Endothelial cell of umbilical vein (primary cell): ENCODE data around the gene RTL10. TPM values are rescaled to one million over a fixed set of nuclear protein-coding genes. Genes with fewer than 3 reads are reported as not detected.

Experiments
- BruUV-seq: library from RNA; stranded (reverse); fragments of 400-500 nt; replicated peaks from 2 replicates; lab custom pipeline; 2021; lab: Mats Ljungman, UMichigan
- CTCF ChIA-PET: fragments of 300-600, 350-600 bp; sonication (Branson Sonifier 250); formaldehyde crosslinking; loops from one replicate; lab custom pipeline; 2021; ENCODE audit warnings: antibody characterized with exemption, inconsistent platforms; lab: Charles Lee
- POLR2A ChIA-PET: fragments of 300-600, 350-600 bp; sonication (Branson Sonifier 250); formaldehyde crosslinking; loops from one replicate; lab custom pipeline; 2021; ENCODE audit warnings: antibody characterized with exemption, inconsistent platforms; lab: Charles Lee
- DNase-seq: peaks from one replicate; pipeline ENCODE4 v3.0.0-alpha.2; 2011; ENCODE audit warnings: low read depth, low spot score
- FAIRE-seq: peaks from 2 replicates; lab custom pipeline; 2011; peaks lifted over from hg19 to GRCh38; lab: Jason Lieb, UNC
- H2AFZ ChIP-seq: 2 replicates; pipeline ENCODE4 v1.6.0; 2012; ENCODE audit warnings: low read depth, low read length, control low read depth, inconsistent platforms
- H3K27ac ChIP-seq: 2 replicates; pipeline ENCODE4 v1.5.1; 2011; ENCODE audit warnings: low read depth, mild to moderate bottlenecking, control low read depth, low read length, moderate library complexity; ENCODE audit not compliant: insufficient read depth
- H3K27me3 ChIP-seq, 2 experiments: 2 replicates each; pipeline versions ENCODE4 v1.6.0 to v1.6.1; 2011; ENCODE audit warnings: low read length in 2 of 2, mixed read lengths in 1 of 2; ENCODE audit not compliant: control insufficient read depth in 2 of 2, insufficient read depth in 2 of 2
- H3K36me3 ChIP-seq, 2 experiments: 2 replicates in 1 of 2; 3 replicates in 1 of 2; pipeline ENCODE4 v1.5.1; 2011; ENCODE audit warnings: low read length in 2 of 2, mild to moderate bottlenecking in 1 of 2, moderate library complexity in 1 of 2; ENCODE audit not compliant: control insufficient read depth in 2 of 2, insufficient read depth in 2 of 2; ENCODE audit errors: extremely low read depth in 1 of 2
- H3K4me1 ChIP-seq: 3 replicates; pipeline ENCODE4 v1.5.1; 2011; ENCODE audit warnings: mild to moderate bottlenecking, low read length; ENCODE audit not compliant: control insufficient read depth, insufficient read depth; ENCODE audit errors: extremely low read depth
- H3K4me2 ChIP-seq: 2 replicates; pipeline ENCODE4 v1.6.1; 2011; ENCODE audit warnings: low read length, control low read depth, mixed read lengths; ENCODE audit not compliant: insufficient read depth
- H3K4me3 ChIP-seq, 3 experiments: fragments of 200-600 bp in 1 of 3; sonication (generic), shearing (Covaris generic) in 1 of 3; replicated peaks in 1 of 3; 2 replicates each; pipeline ENCODE4 v1.5.1; 2011 to 2016; ENCODE audit warnings: control low read depth in 3 of 3, low read length in 3 of 3, mild to moderate bottlenecking in 2 of 3, inconsistent platforms in 1 of 3, low read depth in 1 of 3, moderate library complexity in 1 of 3; ENCODE audit not compliant: insufficient read depth in 1 of 3
- H3K79me2 ChIP-seq: 2 replicates; pipeline ENCODE4 v1.6.0; 2012; ENCODE audit warnings: low read length, inconsistent platforms; ENCODE audit not compliant: control insufficient read depth, insufficient read depth
- H3K9ac ChIP-seq: replicated peaks from 2 replicates; pipeline ENCODE3; 2011; ENCODE audit warnings: low read length, control low read depth; ENCODE audit not compliant: insufficient read depth; ENCODE audit errors: extremely low read depth
- H3K9me1 ChIP-seq: replicated peaks from 3 replicates; pipeline ENCODE4 v1.6.0; 2011; ENCODE audit warnings: mild to moderate bottlenecking, low read length; ENCODE audit not compliant: control insufficient read depth, insufficient read depth; ENCODE audit errors: extremely low read depth
- H3K9me3 ChIP-seq: replicated peaks from 2 replicates; pipeline ENCODE4 v1.5.1; 2012; ENCODE audit warnings: low read length, inconsistent platforms; ENCODE audit not compliant: control insufficient read depth, insufficient read depth
- H4K20me1 ChIP-seq: replicated peaks from 2 replicates; pipeline ENCODE3; 2011; ENCODE audit warnings: mild to moderate bottlenecking, low read length; ENCODE audit not compliant: control insufficient read depth, insufficient read depth; ENCODE audit errors: extremely low read depth
- EZH2 ChIP-seq: IDR thresholded peaks from 2 replicates; pipeline ENCODE4 v1.6.1; 2012; ENCODE audit warnings: borderline replicate concordance, low read depth, mild to moderate bottlenecking, moderate library complexity, low read length, inconsistent platforms; ENCODE audit not compliant: severe bottlenecking
- GATA2 ChIP-seq: IDR thresholded peaks from 2 replicates; pipeline ENCODE4 v1.7.0; 2011; ENCODE audit warnings: low read depth, mild to moderate bottlenecking, moderate library complexity, mixed read lengths, low read length; ENCODE audit not compliant: insufficient read length, insufficient read depth
- MYC ChIP-seq: IDR thresholded peaks from one replicate; pipeline ENCODE4 v1.6.1; 2011; ENCODE audit warnings: mild to moderate bottlenecking, low read depth, low read length
- POLR2AphosphoS5 ChIP-seq: IDR thresholded peaks from 2 replicates; pipeline ENCODE4 v1.6.1; 2012; ENCODE audit warnings: low read depth, mild to moderate bottlenecking, control low read depth, low read length, moderate library complexity; ENCODE audit not compliant: insufficient read depth
- dilution Hi-C: fragments of 300-500 bp; cut with MboI; formaldehyde crosslinking; loops from one replicate; pipeline ENCODE4 v1.15.0; 2019; ENCODE audit warnings: low sequenced_read_pairs; ENCODE audit not compliant: extremely low pct_ligation_motif_present
- intact Hi-C: fragments of 100-400 bp; cut with micrococcal nuclease; formaldehyde crosslinking; loops from one replicate; pipeline ENCODE4 v1.10.0; 2022
- polyA plus RNA-seq, 4 experiments: library from polyadenylated mRNA; depleted of rRNA in 3 of 4; stranded (reverse) in 3 of 4; unstranded in 1 of 4; fragments of >200 nt; gene quantifications; 2 replicates each; pipeline versions ENCODE4 v1.2.1 to v1.2.3, GENCODE V29; 2011 to 2012; ENCODE audit warnings: missing spikeins in 1 of 4
- total RNA-seq: library from RNA; stranded (reverse); gene quantifications from 2 replicates; pipeline ENCODE4 v1.2.3, GENCODE V29; 2021
- TF ChIP-seq, protein P1 (sequence below), 2 donors: IDR thresholded peaks; 1 replicate in 1 of 2; 2 replicates in 1 of 2; pipeline ENCODE4 v1.5.1; 2011; ENCODE audit warnings: low read length in 2 of 2, mild to moderate bottlenecking in 2 of 2, moderate library complexity in 2 of 2, control low read depth in 1 of 2, inconsistent platforms in 1 of 2, low read depth in 1 of 2; ENCODE audit not compliant: insufficient read depth in 1 of 2; ENCODE audit errors: extremely low read depth in 1 of 2

Gene RTL10
- total and polyA plus RNA-seq, 2 donors (not counting 3 experiments of a cell fraction or from before 2014, with no cell fraction given), result 31.9 to 40.8 TPM

DNA sequence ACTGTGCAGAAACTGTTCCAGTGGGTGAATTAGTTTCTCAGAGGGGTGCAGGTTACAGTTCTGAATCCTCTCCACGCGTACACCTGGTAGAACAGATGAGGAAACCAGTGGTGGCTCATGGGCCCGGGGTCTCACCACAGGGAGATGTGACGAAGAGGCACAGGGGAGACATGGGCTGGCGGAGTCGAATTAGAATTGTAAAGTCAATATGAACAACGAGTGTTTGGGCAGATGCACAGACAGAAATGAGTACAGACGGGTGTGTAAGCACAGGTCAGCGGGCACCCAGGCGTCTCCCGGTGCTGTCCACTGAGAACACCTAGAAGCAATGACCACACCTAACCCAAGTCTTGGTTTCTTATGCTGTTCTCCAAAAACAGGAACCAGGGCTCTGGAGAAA, 41.8 kb downstream of the RTL10 start:
- no peak for FAIRE-seq
- H4K20me1 ChIP-seq, result no peaks in the 10 kb centered on the region
- H3K9ac ChIP-seq, result no peak overlapping the region
- H3K27ac ChIP-seq, result no peak overlapping the region
- dilution Hi-C loops (no loop called here), intact Hi-C loops (no loop called here)
- no peaks in the 10 kb centered on the region for H3K9me3 ChIP-seq
- ChIA-PET POLR2A (no interaction called here), CTCF (no interaction called here)
- no peaks in the 10 kb centered on the region for H3K9me1 ChIP-seq
- H3K27me3 ChIP-seq, result no peaks in the 10 kb centered on the region
- no TSS peak for BruUV-seq
- H3K4me3 ChIP-seq, result no peak overlapping the region
- no peaks in the 10 kb centered on the region for H3K36me3 ChIP-seq
- H3K4me2 ChIP-seq, result no peak overlapping the region
- no peaks in the 10 kb centered on the region for H3K4me1 ChIP-seq
- DNase-seq, result no peak
- no peaks in the 10 kb centered on the region for H3K79me2 ChIP-seq
- no peak overlapping the region for H2AFZ ChIP-seq
- TF ChIP-seq EZH2, result no peak
- TF ChIP-seq MYC, result no peak
- no peak for TF ChIP-seq POLR2AphosphoS5
- TF ChIP-seq, protein P1, sequence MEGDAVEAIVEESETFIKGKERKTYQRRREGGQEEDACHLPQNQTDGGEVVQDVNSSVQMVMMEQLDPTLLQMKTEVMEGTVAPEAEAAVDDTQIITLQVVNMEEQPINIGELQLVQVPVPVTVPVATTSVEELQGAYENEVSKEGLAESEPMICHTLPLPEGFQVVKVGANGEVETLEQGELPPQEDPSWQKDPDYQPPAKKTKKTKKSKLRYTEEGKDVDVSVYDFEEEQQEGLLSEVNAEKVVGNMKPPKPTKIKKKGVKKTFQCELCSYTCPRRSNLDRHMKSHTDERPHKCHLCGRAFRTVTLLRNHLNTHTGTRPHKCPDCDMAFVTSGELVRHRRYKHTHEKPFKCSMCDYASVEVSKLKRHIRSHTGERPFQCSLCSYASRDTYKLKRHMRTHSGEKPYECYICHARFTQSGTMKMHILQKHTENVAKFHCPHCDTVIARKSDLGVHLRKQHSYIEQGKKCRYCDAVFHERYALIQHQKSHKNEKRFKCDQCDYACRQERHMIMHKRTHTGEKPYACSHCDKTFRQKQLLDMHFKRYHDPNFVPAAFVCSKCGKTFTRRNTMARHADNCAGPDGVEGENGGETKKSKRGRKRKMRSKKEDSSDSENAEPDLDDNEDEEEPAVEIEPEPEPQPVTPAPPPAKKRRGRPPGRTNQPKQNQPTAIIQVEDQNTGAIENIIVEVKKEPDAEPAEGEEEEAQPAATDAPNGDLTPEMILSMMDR (IDR thresholded peaks at IDR 0.05; ENCODE audit: extremely low read depth in 1 of 2, insufficient read depth in 1 of 2, low read depth in 1 of 2, low read length in 2 of 2), result no peak
- no peak for TF ChIP-seq GATA2
